Measurements from ENCODE around the gene FGF8. TPM values are rescaled to one million over a fixed set of nuclear protein-coding genes. Genes with fewer than 3 reads are reported as not detected.

Gene FGF8
- polyA plus RNA-seq, 3 donors = not detected

GRCh38 chr10:101781984-101782810 lies 6.3 kb upstream of the FGF8 start:
- Histone ChIP-seq H4K20me1 (ENCODE audit: insufficient read depth, low read length) (peaks cover 67% of the 10 kb centered on the region), H3K4me2 (replicated peaks; ENCODE audit: extremely low read depth, low read length, poor library complexity, severe bottlenecking) (peak overlapping the region; percentile 81), H3K9me3 (replicated peaks in 1 of 2; ENCODE audit: control insufficient read depth in 1 of 2, insufficient read depth in 1 of 2, low read length in 2 of 2) (peaks cover 0 to 17% of the 10 kb centered on the region in 2 donors), H3K27me3 (ENCODE audit: control insufficient read depth in 2 of 2, insufficient read depth in 2 of 2, low read length in 2 of 2) (peaks cover 19 to 25% of the 10 kb centered on the region in 2 donors), H3K9ac (ENCODE audit: insufficient read depth, low read length, poor library complexity, severe bottlenecking) (peak overlapping the region; percentile 65), H3K27ac (ENCODE audit: low read depth in 1 of 2, low read length in 2 of 2) (no peak overlapping the region), H3K4me1 (ENCODE audit: control insufficient read depth in 1 of 2, insufficient read depth in 2 of 2, low read length in 2 of 2) (peaks cover 35 to 52% of the 10 kb centered on the region in 2 donors), H2AFZ (ENCODE audit: insufficient read depth, low read depth, low read length, poor library complexity, severe bottlenecking) (no peak overlapping the region), H3K36me3 (replicated peaks in 1 of 2; ENCODE audit: control insufficient read depth in 1 of 2, insufficient read depth in 2 of 2, low read length in 2 of 2) (peaks cover 28 to 33% of the 10 kb centered on the region in 2 donors), H3K4me3 (replicated peaks in 1 of 3; ENCODE audit: low read depth in 2 of 3, low read length in 3 of 3) (peak overlapping the region in 2 of 3 experiments; percentile 62 to 79), H3K79me2 (ENCODE audit: insufficient read depth, low read length) (no peaks in the 10 kb centered on the region)
- Mint-ChIP-seq H3K4me3 (peak overlapping the region; percentile 99), H3K36me3 (peaks cover 40 to 41% of the 10 kb centered on the region in 2 donors), H3K27ac (peak overlapping the region in 2 of 7 donors; percentile 64), H3K4me1 (peaks cover 47% of the 10 kb centered on the region), H3K27me3 (ENCODE audit: low read depth in 3 of 3) (peaks cover 25 to 35% (median 28%) of the 10 kb centered on the region in 3 donors), H3K9me3 (peaks cover 0 to 9% (median 5%) of the 10 kb centered on the region in 7 donors)
- no peak for TF ChIP-seq CTCF (IDR thresholded peaks at IDR 0.05)
- intact Hi-C loops (cut with micrococcal nuclease) = loop anchor here (5.0 kb wide), 3 partner anchors 180 to 570 kb away; partner anchors contain the start of gene HPS6 (in 1 of the 2)
- WGBS (ENCODE audit: insufficient coverage) = 67% methylated on average over 7 of the region's 17 CpGs
- DNase-seq = no peak

- DNase-seq = no peak
- Histone ChIP-seq H4K20me1 (ENCODE audit: insufficient read depth, low read length) (peaks cover 61% of the 10 kb centered on the region), H3K4me2 (replicated peaks; ENCODE audit: extremely low read depth, low read length, poor library complexity, severe bottlenecking) (no peak overlapping the region), H3K79me2 (ENCODE audit: insufficient read depth, low read length) (no peaks in the 10 kb centered on the region), H2AFZ (ENCODE audit: insufficient read depth, low read depth, low read length, poor library complexity, severe bottlenecking) (no peak overlapping the region), H3K27ac (ENCODE audit: low read depth in 1 of 2, low read length in 2 of 2) (no peak overlapping the region), H3K9ac (ENCODE audit: insufficient read depth, low read length, poor library complexity, severe bottlenecking) (no peak overlapping the region), H3K9me3 (replicated peaks in 1 of 2; ENCODE audit: control insufficient read depth in 1 of 2, insufficient read depth in 1 of 2, low read length in 2 of 2) (peaks cover 0 to 21% of the 10 kb centered on the region in 2 donors), H3K27me3 (ENCODE audit: control insufficient read depth in 2 of 2, insufficient read depth in 2 of 2, low read length in 2 of 2) (peaks cover 25 to 31% of the 10 kb centered on the region in 2 donors), H3K4me3 (replicated peaks in 1 of 3; ENCODE audit: low read depth in 2 of 3, low read length in 3 of 3) (no peak overlapping the region), H3K4me1 (ENCODE audit: control insufficient read depth in 1 of 2, insufficient read depth in 2 of 2, low read length in 2 of 2) (peaks cover 35 to 52% of the 10 kb centered on the region in 2 donors), H3K36me3 (replicated peaks in 1 of 2; ENCODE audit: control insufficient read depth in 1 of 2, insufficient read depth in 2 of 2, low read length in 2 of 2) (peaks cover 22 to 27% of the 10 kb centered on the region in 2 donors)
- Mint-ChIP-seq H3K27ac (peak overlapping the region in 2 of 7 donors; percentile 64), H3K27me3 (ENCODE audit: low read depth in 3 of 3) (peaks cover 30 to 41% (median 33%) of the 10 kb centered on the region in 3 donors), H3K9me3 (peaks cover 0 to 13% (median 6%) of the 10 kb centered on the region in 7 donors), H3K36me3 (peaks cover 35 to 36% of the 10 kb centered on the region in 2 donors), H3K4me1 (peaks cover 47% of the 10 kb centered on the region), H3K4me3 (no peak overlapping the region)
- TF ChIP-seq CTCF (IDR thresholded peaks at IDR 0.05) = no peak
- intact Hi-C loops (cut with micrococcal nuclease) = loop anchor here (5.0 kb wide), 3 partner anchors 179 to 569 kb away; partner anchors contain the start of gene HPS6 (in 1 of the 2)
- 86% methylated on average over 5 of the region's 7 CpGs for WGBS (ENCODE audit: insufficient coverage)
These were observed 5.7 kb upstream of the FGF8 start for GRCh38 chr10:101781655-101781983.
